Adipose tissue (tissue), 3 donors: ENCODE results near the gene THSD1. TPM values are rescaled to one million over a fixed set of nuclear protein-coding genes. Genes with fewer than 3 reads are reported as not detected.

Experiments used
- polyA plus RNA-seq, 3 donors: library from polyadenylated mRNA; stranded (reverse); fragments of 200-250 nt; gene quantifications; one replicate each; pipeline ENCODE4 v1.2.3, GENCODE V29; 2013
- donor health status: healthy with polysubstance abuse.
- donor health status: Bipolar disorder and iron deficiency.
- donor health status: healthy.

Gene THSD1
- polyA plus RNA-seq, 3 donors, result 1.3 to 5.1 (median 4.4) TPM

Other genes starting within 250 kb of the THSD1 start
- 10 to 100 TPM in 1 of 3 donors, 1 to 10 TPM in 2; 8.2 to 32.2 (median 9.5) TPM for gene NEK3, start 246.6 kb downstream of the THSD1 start, polyA plus RNA-seq
- gene VPS36, start 44.5 kb upstream of the THSD1 start, polyA plus RNA-seq, result 10 to 100 TPM; 12.7 to 21.5 (median 13.5) TPM
- gene CKAP2, start 49.3 kb upstream of the THSD1 start, polyA plus RNA-seq, result 1 to 10 TPM in 2 of 3 donors, under 1 TPM in 1; 0.66 to 1.8 (median 1.3) TPM
- 1 to 10 TPM; 3.2 to 6.4 (median 3.7) TPM for gene HNRNPA1L2, start 236.3 kb upstream of the THSD1 start, polyA plus RNA-seq
- gene SUGT1, start 246.7 kb upstream of the THSD1 start, polyA plus RNA-seq, result 10 to 100 TPM; 26.8 to 44.2 (median 29.7) TPM